Measurements from ENCODE around the gene RAP1GDS1.

DNA sequence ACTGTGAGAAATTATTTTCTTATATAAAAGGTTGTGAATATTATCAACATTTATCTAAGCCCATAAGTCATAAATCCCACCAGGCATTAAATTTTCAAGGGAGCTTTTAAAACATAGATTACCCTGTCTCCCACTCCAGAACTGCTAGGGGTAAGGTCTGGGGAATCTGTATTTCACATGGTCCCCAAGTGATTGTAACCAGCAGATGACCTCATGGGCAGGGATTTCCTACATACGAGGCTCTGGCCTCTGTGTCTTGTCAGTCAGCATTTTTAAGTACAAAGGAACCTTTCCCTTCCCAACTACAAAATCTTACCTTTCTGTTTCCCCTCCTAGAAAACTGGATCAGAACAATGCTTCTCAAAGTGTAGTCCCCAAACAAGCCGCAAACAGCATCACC lies 208.6 kb downstream of the RAP1GDS1 start:
- TF ChIP-seq, protein P1, sequence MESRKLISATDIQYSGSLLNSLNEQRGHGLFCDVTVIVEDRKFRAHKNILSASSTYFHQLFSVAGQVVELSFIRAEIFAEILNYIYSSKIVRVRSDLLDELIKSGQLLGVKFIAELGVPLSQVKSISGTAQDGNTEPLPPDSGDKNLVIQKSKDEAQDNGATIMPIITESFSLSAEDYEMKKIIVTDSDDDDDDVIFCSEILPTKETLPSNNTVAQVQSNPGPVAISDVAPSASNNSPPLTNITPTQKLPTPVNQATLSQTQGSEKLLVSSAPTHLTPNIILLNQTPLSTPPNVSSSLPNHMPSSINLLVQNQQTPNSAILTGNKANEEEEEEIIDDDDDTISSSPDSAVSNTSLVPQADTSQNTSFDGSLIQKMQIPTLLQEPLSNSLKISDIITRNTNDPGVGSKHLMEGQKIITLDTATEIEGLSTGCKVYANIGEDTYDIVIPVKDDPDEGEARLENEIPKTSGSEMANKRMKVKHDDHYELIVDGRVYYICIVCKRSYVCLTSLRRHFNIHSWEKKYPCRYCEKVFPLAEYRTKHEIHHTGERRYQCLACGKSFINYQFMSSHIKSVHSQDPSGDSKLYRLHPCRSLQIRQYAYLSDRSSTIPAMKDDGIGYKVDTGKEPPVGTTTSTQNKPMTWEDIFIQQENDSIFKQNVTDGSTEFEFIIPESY (IDR thresholded peaks at IDR 0.05; ENCODE audit: extremely low read depth, insufficient replicate concordance, low read length) = no peak
- TF ChIP-seq EZH2phosphoT487 (IDR thresholded peaks at IDR 0.05; ENCODE audit: borderline replicate concordance) (no peak), POLR2A (IDR thresholded peaks at IDR 0.05; ENCODE audit: borderline replicate concordance, extremely low read depth, insufficient read depth, insufficient read length) (no peak), RAD21 (IDR thresholded peaks at IDR 0.05; ENCODE audit: low read depth) (no peak), ELF1 (IDR thresholded peaks at IDR 0.05; ENCODE audit: borderline replicate concordance, low read depth) (no peak), YY1 (IDR thresholded peaks at IDR 0.05; ENCODE audit: extremely low read depth, insufficient replicate concordance, low read depth, low read length) (no peak), POLR2AphosphoS5 (IDR thresholded peaks at IDR 0.05; ENCODE audit: low read depth, low read length) (no peak), EZH2 (IDR thresholded peaks at IDR 0.05) (no peak), JUND (IDR thresholded peaks at IDR 0.05) (no peak), CEBPB (IDR thresholded peaks at IDR 0.05; ENCODE audit: low read depth) (no peak)
- TF ChIP-seq, protein P2, sequence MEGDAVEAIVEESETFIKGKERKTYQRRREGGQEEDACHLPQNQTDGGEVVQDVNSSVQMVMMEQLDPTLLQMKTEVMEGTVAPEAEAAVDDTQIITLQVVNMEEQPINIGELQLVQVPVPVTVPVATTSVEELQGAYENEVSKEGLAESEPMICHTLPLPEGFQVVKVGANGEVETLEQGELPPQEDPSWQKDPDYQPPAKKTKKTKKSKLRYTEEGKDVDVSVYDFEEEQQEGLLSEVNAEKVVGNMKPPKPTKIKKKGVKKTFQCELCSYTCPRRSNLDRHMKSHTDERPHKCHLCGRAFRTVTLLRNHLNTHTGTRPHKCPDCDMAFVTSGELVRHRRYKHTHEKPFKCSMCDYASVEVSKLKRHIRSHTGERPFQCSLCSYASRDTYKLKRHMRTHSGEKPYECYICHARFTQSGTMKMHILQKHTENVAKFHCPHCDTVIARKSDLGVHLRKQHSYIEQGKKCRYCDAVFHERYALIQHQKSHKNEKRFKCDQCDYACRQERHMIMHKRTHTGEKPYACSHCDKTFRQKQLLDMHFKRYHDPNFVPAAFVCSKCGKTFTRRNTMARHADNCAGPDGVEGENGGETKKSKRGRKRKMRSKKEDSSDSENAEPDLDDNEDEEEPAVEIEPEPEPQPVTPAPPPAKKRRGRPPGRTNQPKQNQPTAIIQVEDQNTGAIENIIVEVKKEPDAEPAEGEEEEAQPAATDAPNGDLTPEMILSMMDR (IDR thresholded peaks at IDR 0.05 in 2 of 3, conservative IDR thresholded peaks at IDR 0.05 in 1 of 3; ENCODE audit: borderline replicate concordance in 1 of 3, insufficient read depth in 1 of 3, low read depth in 2 of 3, low read length in 2 of 3) = no peak
- TF ChIP-seq, protein P3, sequence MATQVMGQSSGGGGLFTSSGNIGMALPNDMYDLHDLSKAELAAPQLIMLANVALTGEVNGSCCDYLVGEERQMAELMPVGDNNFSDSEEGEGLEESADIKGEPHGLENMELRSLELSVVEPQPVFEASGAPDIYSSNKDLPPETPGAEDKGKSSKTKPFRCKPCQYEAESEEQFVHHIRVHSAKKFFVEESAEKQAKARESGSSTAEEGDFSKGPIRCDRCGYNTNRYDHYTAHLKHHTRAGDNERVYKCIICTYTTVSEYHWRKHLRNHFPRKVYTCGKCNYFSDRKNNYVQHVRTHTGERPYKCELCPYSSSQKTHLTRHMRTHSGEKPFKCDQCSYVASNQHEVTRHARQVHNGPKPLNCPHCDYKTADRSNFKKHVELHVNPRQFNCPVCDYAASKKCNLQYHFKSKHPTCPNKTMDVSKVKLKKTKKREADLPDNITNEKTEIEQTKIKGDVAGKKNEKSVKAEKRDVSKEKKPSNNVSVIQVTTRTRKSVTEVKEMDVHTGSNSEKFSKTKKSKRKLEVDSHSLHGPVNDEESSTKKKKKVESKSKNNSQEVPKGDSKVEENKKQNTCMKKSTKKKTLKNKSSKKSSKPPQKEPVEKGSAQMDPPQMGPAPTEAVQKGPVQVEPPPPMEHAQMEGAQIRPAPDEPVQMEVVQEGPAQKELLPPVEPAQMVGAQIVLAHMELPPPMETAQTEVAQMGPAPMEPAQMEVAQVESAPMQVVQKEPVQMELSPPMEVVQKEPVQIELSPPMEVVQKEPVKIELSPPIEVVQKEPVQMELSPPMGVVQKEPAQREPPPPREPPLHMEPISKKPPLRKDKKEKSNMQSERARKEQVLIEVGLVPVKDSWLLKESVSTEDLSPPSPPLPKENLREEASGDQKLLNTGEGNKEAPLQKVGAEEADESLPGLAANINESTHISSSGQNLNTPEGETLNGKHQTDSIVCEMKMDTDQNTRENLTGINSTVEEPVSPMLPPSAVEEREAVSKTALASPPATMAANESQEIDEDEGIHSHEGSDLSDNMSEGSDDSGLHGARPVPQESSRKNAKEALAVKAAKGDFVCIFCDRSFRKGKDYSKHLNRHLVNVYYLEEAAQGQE (IDR thresholded peaks at IDR 0.05; ENCODE audit: low read depth) = no peak
- TF ChIP-seq, protein P4, sequence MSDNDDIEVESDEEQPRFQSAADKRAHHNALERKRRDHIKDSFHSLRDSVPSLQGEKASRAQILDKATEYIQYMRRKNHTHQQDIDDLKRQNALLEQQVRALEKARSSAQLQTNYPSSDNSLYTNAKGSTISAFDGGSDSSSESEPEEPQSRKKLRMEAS (IDR thresholded peaks at IDR 0.05) = no peak
